NB4 (cell line): ENCODE measurements around the gene LINGO1.

Source experiments
- CTCF ChIP-seq: IDR thresholded peaks from one replicate; pipeline ENCODE4 v1.5.1; 2012; ENCODE audit warnings: low read depth, low read length
- MAX ChIP-seq: IDR thresholded peaks from 2 replicates; pipeline ENCODE4 v1.6.1; 2011; ENCODE audit warnings: low read depth, low read length
- MYC ChIP-seq: IDR thresholded peaks from 2 replicates; pipeline ENCODE4 v1.6.1; 2011; ENCODE audit warnings: low read depth, low read length
- POLR2A ChIP-seq: IDR thresholded peaks from 2 replicates; pipeline ENCODE4 v1.6.1; 2011; ENCODE audit warnings: mild to moderate bottlenecking; ENCODE audit not compliant: insufficient read length; ENCODE audit errors: extremely low read depth

GRCh38 chr15:77658304-77658703 lies 25.6 kb upstream of the LINGO1 start:
- TF ChIP-seq CTCF (no peak), POLR2A (no peak), MAX (no peak), MYC (no peak)
